NCI-H226 (cell line): ENCODE data around the gene ARHGAP44.
"Not testable (repeated sequence)": the region's sequence is repeated elsewhere in the genome, so short reads cannot be mapped to it uniquely, and the experiment has no call there.

Experiments
- DNase-seq: peaks from one replicate; pipeline ENCODE4 v3.0.0-alpha.2; 2015

The ARHGAP44 gene

GRCh38 chr17:12965988-12966387, 176.7 kb downstream of the ARHGAP44 start:
- no peak for DNase-seq

- no peak for DNase-seq
Measured at GRCh38 chr17:12966413-12966812, 177.1 kb downstream of the ARHGAP44 start.

GRCh38 chr17:12967962-12968361, 178.7 kb downstream of the ARHGAP44 start:
- DNase-seq, result no peak

GRCh38 chr17:12973496-12974004, 184.3 kb downstream of the ARHGAP44 start:
- DNase-seq, result no peak

- no peak for DNase-seq
Measured at GRCh38 chr17:12974005-12974531, 184.8 kb downstream of the ARHGAP44 start.

- no peak for DNase-seq
Measured at GRCh38 chr17:12977008-12977751, 187.9 kb downstream of the ARHGAP44 start.

- not testable (repeated sequence) for DNase-seq
Measured at GRCh38 chr17:12978787-12979186, 189.5 kb downstream of the ARHGAP44 start.

- no peak for DNase-seq
Measured at GRCh38 chr17:12979246-12979645, 189.9 kb downstream of the ARHGAP44 start.

- no peak for DNase-seq
Measured at GRCh38 chr17:12979826-12980500, 190.7 kb downstream of the ARHGAP44 start.

GRCh38 chr17:12982224-12982623, 192.9 kb downstream of the ARHGAP44 start:
- DNase-seq, result no peak

GRCh38 chr17:12983991-12984884, 194.9 kb downstream of the ARHGAP44 start:
- peak; percentile 24 for DNase-seq

GRCh38 chr17:12985431-12986293, 196.4 kb downstream of the ARHGAP44 start:
- no peak for DNase-seq

GRCh38 chr17:12987120-12987519, 197.8 kb downstream of the ARHGAP44 start:
- DNase-seq, result no peak

- DNase-seq, result no peak
Measured at GRCh38 chr17:12990041-12990808, 200.9 kb downstream of the ARHGAP44 start.

GRCh38 chr17:12990926-12991325, 201.6 kb downstream of the ARHGAP44 start:
- no peak for DNase-seq

- DNase-seq, result no peak
Measured at GRCh38 chr17:12992676-12993075, 203.4 kb downstream of the ARHGAP44 start.

- DNase-seq, result no peak
Measured at GRCh38 chr17:12993631-12994030, 204.3 kb downstream of the ARHGAP44 start.

- no peak for DNase-seq
Measured at GRCh38 chr17:12994341-12995074, 205.2 kb downstream of the ARHGAP44 start.

- no peak for DNase-seq
Measured at GRCh38 chr17:12995106-12995895, 206.0 kb downstream of the ARHGAP44 start.

- DNase-seq, result no peak
Measured at GRCh38 chr17:12995896-12996295, 206.6 kb downstream of the ARHGAP44 start.
